Body of pancreas (tissue), 4 donors: ENCODE data around the gene CYP21A2. TPM values are rescaled to one million over a fixed set of nuclear protein-coding genes. Genes with fewer than 3 reads are reported as not detected.

Experiments
- ATAC-seq: fragments of 150-250 bp; one replicate; pipeline ENCODE4 v1.9.1; 2016
- DNase-seq, 4 donors: peaks; one replicate each; pipeline ENCODE4 v3.0.0-alpha.2; 2019
- H3K27ac ChIP-seq, 4 donors: fragments of 200-600 bp; sonication (generic); 1 replicate in 3 of 4; 2 replicates in 1 of 4; pipeline versions ENCODE4 v1.5.1 to v1.6.1; 2016 to 2019; ENCODE audit warnings: mild to moderate bottlenecking in 1 of 4, mixed read lengths in 1 of 4, moderate library complexity in 1 of 4
- H3K27me3 ChIP-seq, 2 donors: fragments of 200-600 bp; sonication (generic); one replicate each; pipeline ENCODE4 v1.6.0; 2016; ENCODE audit warnings: mild to moderate bottlenecking in 1 of 2
- H3K36me3 ChIP-seq, 2 donors: fragments of 200-600 bp; sonication (generic); replicated peaks in 1 of 2; 2 replicates each; pipeline ENCODE4 v1.5.1; 2016; ENCODE audit warnings: low read depth in 2 of 2; ENCODE audit not compliant: insufficient read depth in 1 of 2
- H3K4me1 ChIP-seq: fragments of 200-600 bp; sonication (generic); one replicate; pipeline ENCODE4 v1.6.0; 2016
- H3K4me3 ChIP-seq, 2 donors: fragments of 200-600 bp; sonication (generic); 1 replicate in 1 of 2; 2 replicates in 1 of 2; pipeline ENCODE4 v1.5.1; 2016 to 2019
- H3K9me3 ChIP-seq, 3 donors: fragments of 200-600 bp; sonication (generic); 1 replicate in 2 of 3; 2 replicates in 1 of 3; pipeline ENCODE4 v1.5.1; 2016
- POLR2A ChIP-seq, 3 donors: fragments of 450-650 bp; IDR thresholded peaks; one replicate each; pipeline ENCODE4 v1.6.1; 2016; ENCODE audit warnings: antibody characterized with exemption in 3 of 3, mild to moderate bottlenecking in 2 of 3
- WGBS, 2 donors: methylation state at CpG; one replicate each; pipeline ENCODE4 v1.1.5; 2017; 5-methylcytosine and 5-hydroxymethylcytosine counted together
- intact Hi-C: fragments of 100-400 bp; cut with DNase I; formaldehyde crosslinking; loops from one replicate; pipeline ENCODE4 v1.15.1; 2023
- total RNA-seq, 2 donors: library from RNA; depleted of rRNA; stranded (reverse); fragments of >200 nt; gene quantifications; one replicate each; pipeline ENCODE4 v1.1.0, GENCODE V29; 2016
- TF ChIP-seq, protein P1 (sequence below), 7 experiments: fragments of 450-650 bp in 4 of 7; fragments of 200-600 bp in 3 of 7; sonication (generic) in 3 of 7; IDR thresholded peaks; one replicate each; pipeline ENCODE4 v1.5.1; 2016 to 2019; ENCODE audit warnings: antibody characterized with exemption in 7 of 7

CYP21A2 gene
- total RNA-seq, 2 donors from 2014 or later = 0.52 TPM; not detected in 1

DNA sequence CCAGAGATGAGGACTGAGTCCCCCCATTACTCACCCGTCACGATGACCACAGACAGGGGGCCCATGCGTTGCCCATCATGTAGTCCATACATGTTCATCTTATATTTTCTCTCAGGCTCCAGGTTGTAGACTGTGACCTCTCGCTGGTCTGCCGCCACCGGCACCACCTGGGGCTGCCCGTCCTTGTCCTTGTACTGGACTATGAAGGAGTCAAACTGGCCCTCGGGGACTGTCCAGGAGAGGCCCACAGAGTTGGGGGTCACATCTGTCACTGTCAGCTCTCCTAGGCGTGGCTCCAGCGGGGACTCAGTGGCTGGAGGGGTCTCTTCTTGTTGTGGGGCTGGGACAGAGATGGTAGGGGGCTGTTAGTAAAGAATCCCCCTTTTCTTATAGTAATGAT lies 35.4 kb downstream of the CYP21A2 start:
- Histone ChIP-seq H3K9me3 (no peaks in the 10 kb centered on the region), H3K4me1 (no peaks in the 10 kb centered on the region), H3K36me3 (no peaks in the 10 kb centered on the region), H3K27ac (no peak overlapping the region), H3K27me3 (no peaks in the 10 kb centered on the region), H3K4me3 (no peak overlapping the region)
- ATAC-seq (no peak), DNase-seq (no peak)
- TF ChIP-seq, protein P1, sequence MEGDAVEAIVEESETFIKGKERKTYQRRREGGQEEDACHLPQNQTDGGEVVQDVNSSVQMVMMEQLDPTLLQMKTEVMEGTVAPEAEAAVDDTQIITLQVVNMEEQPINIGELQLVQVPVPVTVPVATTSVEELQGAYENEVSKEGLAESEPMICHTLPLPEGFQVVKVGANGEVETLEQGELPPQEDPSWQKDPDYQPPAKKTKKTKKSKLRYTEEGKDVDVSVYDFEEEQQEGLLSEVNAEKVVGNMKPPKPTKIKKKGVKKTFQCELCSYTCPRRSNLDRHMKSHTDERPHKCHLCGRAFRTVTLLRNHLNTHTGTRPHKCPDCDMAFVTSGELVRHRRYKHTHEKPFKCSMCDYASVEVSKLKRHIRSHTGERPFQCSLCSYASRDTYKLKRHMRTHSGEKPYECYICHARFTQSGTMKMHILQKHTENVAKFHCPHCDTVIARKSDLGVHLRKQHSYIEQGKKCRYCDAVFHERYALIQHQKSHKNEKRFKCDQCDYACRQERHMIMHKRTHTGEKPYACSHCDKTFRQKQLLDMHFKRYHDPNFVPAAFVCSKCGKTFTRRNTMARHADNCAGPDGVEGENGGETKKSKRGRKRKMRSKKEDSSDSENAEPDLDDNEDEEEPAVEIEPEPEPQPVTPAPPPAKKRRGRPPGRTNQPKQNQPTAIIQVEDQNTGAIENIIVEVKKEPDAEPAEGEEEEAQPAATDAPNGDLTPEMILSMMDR (IDR thresholded peaks at IDR 0.05) = no peak
- no peak for TF ChIP-seq POLR2A (IDR thresholded peaks at IDR 0.05)
- 72 to 76% methylated on average over 10 of the region's 10 CpGs for WGBS, 2 donors
- intact Hi-C loops = no loop called here

DNA sequence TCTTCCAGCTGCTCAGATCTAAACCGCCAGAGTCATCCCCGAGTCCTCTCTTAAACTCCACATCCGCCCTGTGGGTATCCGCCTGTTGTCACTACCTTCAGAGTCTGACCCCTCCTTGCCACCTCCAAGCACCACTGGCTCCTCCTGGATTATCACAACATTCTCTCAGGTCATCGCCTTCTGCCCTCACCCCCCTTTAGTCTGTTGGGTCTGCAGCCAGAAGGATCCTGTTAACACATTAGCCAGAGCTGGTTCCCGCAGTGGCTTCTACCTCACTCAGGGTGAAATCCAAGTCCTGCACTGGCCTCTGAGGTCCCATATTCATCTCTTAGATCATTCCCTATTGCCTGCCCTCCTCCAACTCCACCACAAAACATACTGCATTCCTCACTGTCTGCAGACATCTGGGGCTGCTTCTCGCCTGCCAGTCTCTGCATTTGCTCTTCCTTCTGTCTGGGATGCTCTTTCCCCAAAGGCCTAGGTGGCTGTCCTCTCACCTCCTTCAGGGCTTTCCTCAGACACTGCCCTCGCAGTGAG lies 36.8 kb downstream of the CYP21A2 start:
- no peak for DNase-seq
- TF ChIP-seq POLR2A (IDR thresholded peaks at IDR 0.05) = no peak
- TF ChIP-seq, protein P1 (IDR thresholded peaks at IDR 0.05) = no peak
- no peaks in the 10 kb centered on the region for H3K36me3 ChIP-seq
- no peaks in the 10 kb centered on the region for H3K4me1 ChIP-seq
- no peak overlapping the region for H3K4me3 ChIP-seq
- no peak overlapping the region for H3K27ac ChIP-seq
- intact Hi-C loops = no loop called here
- no peak for ATAC-seq
- no peaks in the 10 kb centered on the region for H3K9me3 ChIP-seq
- H3K27me3 ChIP-seq = no peaks in the 10 kb centered on the region
- WGBS, 2 donors = 73 to 81% methylated on average over 8 of the region's 8 CpGs

DNA sequence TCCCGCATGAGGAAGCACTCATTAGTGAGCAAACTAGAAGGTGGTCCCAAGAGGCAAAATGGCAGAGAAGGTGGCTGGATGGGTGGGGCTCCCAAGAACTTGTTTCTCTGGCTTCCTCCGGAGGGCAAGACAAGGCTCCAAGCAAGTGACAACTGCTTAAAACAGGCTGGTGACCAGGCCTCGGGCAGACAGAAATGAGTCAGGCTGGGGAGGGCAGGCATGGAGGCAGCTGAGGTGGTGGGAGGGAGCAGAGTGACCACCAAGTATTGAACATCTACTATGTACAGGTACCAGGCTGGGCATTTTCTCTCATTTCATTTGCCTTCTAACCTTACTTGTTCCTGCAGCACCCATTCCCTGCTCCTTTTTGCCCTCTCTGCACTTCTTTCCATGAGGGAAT lies 37.6 kb downstream of the CYP21A2 start:
- no peak overlapping the region for H3K4me3 ChIP-seq
- DNase-seq (no peak), ATAC-seq (no peak)
- H3K4me1 ChIP-seq = no peaks in the 10 kb centered on the region
- no peak for TF ChIP-seq POLR2A (IDR thresholded peaks at IDR 0.05)
- TF ChIP-seq, protein P1 (IDR thresholded peaks at IDR 0.05) = no peak
- no peaks in the 10 kb centered on the region for H3K9me3 ChIP-seq
- H3K36me3 ChIP-seq = no peaks in the 10 kb centered on the region
- no peak overlapping the region for H3K27ac ChIP-seq
- WGBS, 2 donors = 49 to 72% methylated on average over 3 of the region's 3 CpGs
- intact Hi-C loops = no loop called here
- H3K27me3 ChIP-seq = no peaks in the 10 kb centered on the region

DNA sequence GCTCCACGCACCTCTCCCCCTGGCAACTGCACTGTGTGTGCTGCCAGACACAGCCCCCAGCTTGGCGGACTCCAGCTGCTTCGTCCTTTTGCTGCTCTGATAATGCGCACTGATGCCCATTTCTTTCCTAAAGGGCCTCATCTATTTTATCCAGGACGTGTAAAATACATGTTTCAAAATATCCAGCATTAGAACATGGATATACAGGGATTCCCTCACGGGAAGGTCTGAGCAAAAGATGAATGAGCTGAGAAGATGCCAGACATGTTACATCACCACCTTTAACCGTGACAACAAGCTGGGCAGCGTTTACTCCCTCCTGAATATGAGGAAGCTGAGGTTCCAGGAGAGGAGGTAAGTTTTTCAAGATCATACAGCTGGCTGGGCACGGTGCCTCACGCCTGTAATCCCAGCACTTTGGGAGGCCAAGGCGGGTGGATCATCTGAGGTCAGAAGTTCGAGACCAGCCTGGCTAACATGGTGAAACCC lies 38.1 kb downstream of the CYP21A2 start:
- Histone ChIP-seq H3K9me3 (no peaks in the 10 kb centered on the region), H3K36me3 (no peaks in the 10 kb centered on the region), H3K4me3 (no peak overlapping the region), H3K4me1 (no peaks in the 10 kb centered on the region), H3K27me3 (no peaks in the 10 kb centered on the region), H3K27ac (no peak overlapping the region)
- 62 to 70% methylated on average over 9 to 12 of the region's 12 CpGs for WGBS, 2 donors
- DNase-seq (no peak), ATAC-seq (no peak)
- intact Hi-C loops = no loop called here
- TF ChIP-seq POLR2A (IDR thresholded peaks at IDR 0.05) = no peak
- TF ChIP-seq, protein P1 (IDR thresholded peaks at IDR 0.05) = no peak
